SJSA1 (cell line): ENCODE results near the gene CEBPB. TPM values are rescaled to one million over a fixed set of nuclear protein-coding genes. Genes with fewer than 3 reads are reported as not detected.
"Not testable (repeated sequence)": the region's sequence is repeated elsewhere in the genome, so short reads cannot be mapped to it uniquely, and the experiment has no call there.

Experiments
- DNase-seq, 2 experiments: peaks; one replicate each; pipeline ENCODE4 v3.0.0-alpha.2; 2015 to 2020; ENCODE audit warnings: low spot score in 2 of 2, low read depth in 1 of 2
- H3K27ac ChIP-seq: fragments of 250-450 bp; sonication (Bioruptor Pico); 2 replicates; pipeline ENCODE4 v1.5.1; 2020; ENCODE audit warnings: mild to moderate bottlenecking, moderate library complexity
- H3K27me3 ChIP-seq: fragments of 250-450 bp; sonication (Bioruptor Pico); replicated peaks from 2 replicates; pipeline ENCODE4 v1.5.1; 2020; ENCODE audit warnings: mild to moderate bottlenecking, moderate library complexity
- H3K36me3 ChIP-seq: fragments of 250-450 bp; sonication (Bioruptor Pico); 2 replicates; pipeline ENCODE4 v1.5.1; 2020; ENCODE audit warnings: mild to moderate bottlenecking
- H3K4me1 ChIP-seq: fragments of 250-450 bp; sonication (Bioruptor Pico); replicated peaks from 2 replicates; pipeline ENCODE4 v1.6.1; 2021; ENCODE audit warnings: mild to moderate bottlenecking
- H3K4me3 ChIP-seq: fragments of 250-450 bp; sonication (Bioruptor Pico); 2 replicates; pipeline ENCODE4 v1.5.1; 2020; ENCODE audit warnings: mild to moderate bottlenecking
- H3K9me3 ChIP-seq: fragments of 250-450 bp; sonication (Bioruptor Pico); replicated peaks from 2 replicates; pipeline ENCODE4 v1.5.1; 2020; ENCODE audit warnings: mild to moderate bottlenecking
- total RNA-seq: library from RNA; depleted of rRNA; stranded (reverse); fragments of >200 nt; shearing (Covaris generic); gene quantifications from 2 replicates; pipeline ENCODE4 v1.2.3, GENCODE V29; 2014

Gene CEBPB
- total RNA-seq, 1 experiment from 2014 or later = 30.8 TPM

GRCh38 chr20:50202677-50203076 lies 12.0 kb downstream of the CEBPB start:
- Histone ChIP-seq H3K4me1 (no peaks in the 10 kb centered on the region), H3K9me3 (no peaks in the 10 kb centered on the region), H3K27me3 (no peaks in the 10 kb centered on the region), H3K27ac (no peak overlapping the region), H3K36me3 (no peaks in the 10 kb centered on the region), H3K4me3 (no peak overlapping the region)
- no peak for DNase-seq

- no peak overlapping the region for H3K27ac ChIP-seq
- H3K9me3 ChIP-seq = no peaks in the 10 kb centered on the region
- no peak for DNase-seq
- no peak overlapping the region for H3K4me3 ChIP-seq
- H3K4me1 ChIP-seq = no peaks in the 10 kb centered on the region
- H3K27me3 ChIP-seq = no peaks in the 10 kb centered on the region
- no peaks in the 10 kb centered on the region for H3K36me3 ChIP-seq
These were observed 13.6 kb downstream of the CEBPB start for GRCh38 chr20:50203951-50204937.

- H3K4me3 ChIP-seq = no peak overlapping the region
These were observed 16.4 kb downstream of the CEBPB start for GRCh38 chr20:50207026-50207425.

GRCh38 chr20:50208085-50208491 lies 17.5 kb downstream of the CEBPB start:
- no peaks in the 10 kb centered on the region for H3K9me3 ChIP-seq
- no peaks in the 10 kb centered on the region for H3K27me3 ChIP-seq
- no peak overlapping the region for H3K27ac ChIP-seq
- DNase-seq = no peak
- no peak overlapping the region for H3K4me3 ChIP-seq
- no peaks in the 10 kb centered on the region for H3K36me3 ChIP-seq
- H3K4me1 ChIP-seq = no peaks in the 10 kb centered on the region

More at GRCh38 chr20:50207026-50207425, 16.4 kb downstream of the CEBPB start:
- H3K36me3 ChIP-seq = no peaks in the 10 kb centered on the region
- no peaks in the 10 kb centered on the region for H3K4me1 ChIP-seq
- no peak for DNase-seq
- no peaks in the 10 kb centered on the region for H3K9me3 ChIP-seq
- no peaks in the 10 kb centered on the region for H3K27me3 ChIP-seq
- H3K27ac ChIP-seq = no peak overlapping the region

GRCh38 chr20:50208815-50209214 lies 18.2 kb downstream of the CEBPB start:
- not testable (repeated sequence) for DNase-seq, H3K27me3 ChIP-seq, H3K27ac ChIP-seq, H3K4me1 ChIP-seq, H3K36me3 ChIP-seq, H3K4me3 ChIP-seq, H3K9me3 ChIP-seq

GRCh38 chr20:50210066-50210619 lies 19.5 kb downstream of the CEBPB start:
- H3K9me3 ChIP-seq = no peaks in the 10 kb centered on the region
- no peak overlapping the region for H3K4me3 ChIP-seq
- no peaks in the 10 kb centered on the region for H3K4me1 ChIP-seq
- no peak overlapping the region for H3K27ac ChIP-seq
- no peak for DNase-seq
- no peaks in the 10 kb centered on the region for H3K27me3 ChIP-seq
- no peaks in the 10 kb centered on the region for H3K36me3 ChIP-seq

- no peaks in the 10 kb centered on the region for H3K27me3 ChIP-seq
- H3K27ac ChIP-seq = no peak overlapping the region
- no peaks in the 10 kb centered on the region for H3K9me3 ChIP-seq
- no peak overlapping the region for H3K4me3 ChIP-seq
- H3K4me1 ChIP-seq = no peaks in the 10 kb centered on the region
- DNase-seq = no peak
- no peaks in the 10 kb centered on the region for H3K36me3 ChIP-seq
These were observed 20.5 kb downstream of the CEBPB start for GRCh38 chr20:50211091-50211490.

- H3K36me3 ChIP-seq = no peaks in the 10 kb centered on the region
- no peaks in the 10 kb centered on the region for H3K9me3 ChIP-seq
- no peak overlapping the region for H3K27ac ChIP-seq
- no peak for DNase-seq
- H3K4me1 ChIP-seq = no peaks in the 10 kb centered on the region
- no peak overlapping the region for H3K4me3 ChIP-seq
- no peaks in the 10 kb centered on the region for H3K27me3 ChIP-seq
These were observed 23.0 kb downstream of the CEBPB start for GRCh38 chr20:50213531-50214106.

- no peak for DNase-seq
- no peaks in the 10 kb centered on the region for H3K4me1 ChIP-seq
- H3K27me3 ChIP-seq = no peaks in the 10 kb centered on the region
- H3K27ac ChIP-seq = no peak overlapping the region
- H3K4me3 ChIP-seq = no peak overlapping the region
- H3K9me3 ChIP-seq = no peaks in the 10 kb centered on the region
- no peaks in the 10 kb centered on the region for H3K36me3 ChIP-seq
These were observed 23.8 kb downstream of the CEBPB start for GRCh38 chr20:50214226-50215024.

- Histone ChIP-seq H3K27me3 (no peaks in the 10 kb centered on the region), H3K4me1 (no peaks in the 10 kb centered on the region; the same call in 1 of the 2 replicates), H3K4me3 (no peak overlapping the region), H3K36me3 (no peaks in the 10 kb centered on the region), H3K27ac (no peak overlapping the region), H3K9me3 (no peaks in the 10 kb centered on the region)
- no peak for DNase-seq
These were observed 24.6 kb downstream of the CEBPB start for GRCh38 chr20:50215101-50215690.

GRCh38 chr20:50215926-50216325 lies 25.3 kb downstream of the CEBPB start:
- H3K4me1 ChIP-seq = no peaks in the 10 kb centered on the region; the same call in none of the 2 replicates
- H3K9me3 ChIP-seq = no peaks in the 10 kb centered on the region

GRCh38 chr20:50216543-50217206 lies 26.0 kb downstream of the CEBPB start:
- Histone ChIP-seq H3K4me1 (peaks cover 7% of the 10 kb centered on the region), H3K27me3 (no peaks in the 10 kb centered on the region), H3K9me3 (no peaks in the 10 kb centered on the region), H3K36me3 (no peaks in the 10 kb centered on the region), H3K27ac (no peak overlapping the region), H3K4me3 (no peak overlapping the region)
- no peak for DNase-seq

More at GRCh38 chr20:50215926-50216325, 25.3 kb downstream of the CEBPB start:
- no peaks in the 10 kb centered on the region for H3K27me3 ChIP-seq
- H3K36me3 ChIP-seq = no peaks in the 10 kb centered on the region
- DNase-seq = no peak
- H3K27ac ChIP-seq = no peak overlapping the region
- H3K4me3 ChIP-seq = no peak overlapping the region
